GDM1 (cell line): Measurements from ENCODE around the gene BAIAP2L1.
A peak's percentile ranks its signal among the peaks of the same experiment; 100 is the strongest.

Experiments
- DNase-seq: peaks from one replicate; lab custom pipeline; 2025; lab: John Stamatoyannopoulos, UW

Gene BAIAP2L1

DNA sequence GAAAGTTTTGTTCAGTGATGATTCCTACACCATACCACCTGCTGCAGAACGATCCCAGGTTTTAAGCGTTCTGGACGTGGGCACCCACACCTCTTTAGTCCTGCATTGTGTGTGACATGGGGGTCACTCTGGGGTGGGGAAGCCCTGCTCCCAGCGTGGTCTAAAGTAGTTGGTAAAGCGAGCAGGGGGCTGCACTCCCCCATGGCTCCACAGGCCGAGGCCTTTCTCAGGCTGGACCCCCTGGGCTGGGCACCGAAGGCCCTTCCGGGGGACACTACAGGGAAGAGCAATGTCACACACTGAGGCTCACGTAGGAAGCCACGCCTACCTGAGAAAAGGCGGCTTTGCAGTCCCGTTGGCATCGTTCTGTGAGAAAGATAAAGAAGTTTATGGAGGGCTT, 107.1 kb downstream of the BAIAP2L1 start:
- no peak for DNase-seq

DNA sequence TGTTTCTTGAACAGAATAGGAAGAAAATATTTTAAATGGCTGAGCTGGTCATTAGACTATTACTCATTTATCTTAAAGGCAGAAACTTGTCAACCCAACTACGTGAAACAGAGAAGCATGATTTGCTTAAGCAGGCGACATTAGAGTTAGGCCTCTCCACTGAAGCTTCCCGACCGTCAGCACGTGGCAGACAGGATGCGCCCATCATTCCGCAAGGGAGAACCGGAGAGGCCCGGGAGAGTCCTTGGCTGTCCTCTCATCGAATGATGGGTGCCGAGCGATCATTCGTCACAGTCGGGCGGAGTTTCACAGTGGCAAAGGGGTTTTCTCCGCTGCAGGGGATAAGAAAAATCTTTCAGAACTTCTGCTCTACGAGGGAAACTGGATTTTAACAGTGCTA, 107.6 kb downstream of the BAIAP2L1 start:
- no peak for DNase-seq

DNA sequence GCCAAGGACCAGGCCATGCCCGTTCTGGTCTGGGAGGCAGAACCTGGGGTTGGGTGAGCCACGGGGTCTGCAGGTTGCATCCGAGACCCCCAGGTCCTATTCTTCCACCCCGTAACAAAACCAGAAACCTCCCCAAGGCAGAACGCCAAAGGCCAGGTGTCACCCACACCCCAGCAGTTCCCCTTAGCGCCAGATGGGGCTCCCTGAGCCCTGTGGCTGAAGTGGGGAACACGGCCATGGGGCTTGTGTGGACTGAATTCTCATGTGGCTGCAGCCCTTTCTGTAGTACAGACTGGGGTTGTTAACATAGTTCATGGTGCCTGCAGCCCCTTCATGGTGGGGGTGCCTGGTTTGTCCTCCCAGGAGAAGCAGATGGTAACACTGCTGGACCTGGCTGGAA, 109.2 kb downstream of the BAIAP2L1 start:
- DNase-seq, result no peak

DNA sequence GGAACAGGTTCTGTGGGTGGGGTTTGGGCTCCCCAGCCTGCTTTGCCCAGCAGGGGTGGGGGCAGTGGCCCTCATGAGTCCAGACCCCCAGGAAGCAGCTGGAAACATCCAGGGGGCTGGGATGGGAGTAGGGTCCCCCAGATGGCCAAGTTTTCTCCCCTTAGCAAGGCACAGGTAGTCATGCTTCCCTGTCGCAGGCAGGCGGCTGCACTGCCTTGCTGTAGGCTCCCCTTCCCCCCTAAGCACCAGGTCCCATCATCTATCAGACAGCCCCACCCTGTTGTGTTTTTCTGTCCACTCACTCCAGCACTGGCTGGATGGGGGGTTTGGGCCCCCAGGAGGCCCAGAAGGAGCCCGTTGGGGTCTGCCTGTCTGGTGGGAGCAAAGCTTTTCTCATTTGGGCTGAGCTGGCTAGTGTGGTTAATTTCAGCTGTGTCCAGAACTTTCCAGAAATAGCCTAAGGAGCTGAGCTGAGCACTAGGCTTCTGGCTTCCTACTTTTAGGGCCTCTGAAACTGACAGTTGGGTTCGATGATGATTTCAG, 111.5 kb downstream of the BAIAP2L1 start:
- DNase-seq, result no peak

DNA sequence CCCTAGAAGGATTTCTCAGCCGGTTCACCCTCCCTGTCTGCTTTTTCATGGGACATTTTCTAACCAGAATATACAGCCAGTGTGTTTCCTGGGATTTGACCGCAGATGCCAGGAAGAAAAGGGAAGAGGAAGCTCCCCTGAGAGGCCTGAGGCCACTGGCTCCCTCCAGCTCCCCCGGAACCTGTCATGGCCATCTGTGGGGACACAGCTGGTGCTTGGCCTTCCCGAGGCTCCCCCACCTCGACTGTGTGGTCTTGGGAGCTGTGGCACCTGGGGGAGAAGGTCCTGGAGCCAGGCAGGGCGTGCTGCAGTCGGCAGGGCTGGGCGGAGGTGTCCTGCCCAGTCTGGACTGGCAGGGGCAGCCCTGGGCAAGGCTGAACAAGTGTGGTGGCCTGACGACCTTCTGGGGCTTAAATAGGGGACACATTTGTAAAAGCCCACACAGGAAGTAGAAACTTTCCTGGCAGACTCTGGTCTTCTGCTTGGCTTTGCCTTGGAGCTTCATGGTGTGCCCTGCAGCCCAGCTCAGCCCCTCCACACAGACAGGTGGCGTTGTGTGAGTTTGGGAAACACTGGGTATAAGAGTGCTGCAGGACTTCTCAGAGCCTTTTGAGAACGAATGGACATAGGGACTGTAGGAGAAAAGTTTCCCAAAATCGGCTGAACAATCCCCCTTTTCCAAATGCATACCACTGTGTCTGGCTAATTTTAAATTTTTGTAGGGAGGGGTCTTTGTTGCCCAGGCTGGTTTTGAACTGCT, 112.6 kb downstream of the BAIAP2L1 start:
- DNase-seq, result no peak

DNA sequence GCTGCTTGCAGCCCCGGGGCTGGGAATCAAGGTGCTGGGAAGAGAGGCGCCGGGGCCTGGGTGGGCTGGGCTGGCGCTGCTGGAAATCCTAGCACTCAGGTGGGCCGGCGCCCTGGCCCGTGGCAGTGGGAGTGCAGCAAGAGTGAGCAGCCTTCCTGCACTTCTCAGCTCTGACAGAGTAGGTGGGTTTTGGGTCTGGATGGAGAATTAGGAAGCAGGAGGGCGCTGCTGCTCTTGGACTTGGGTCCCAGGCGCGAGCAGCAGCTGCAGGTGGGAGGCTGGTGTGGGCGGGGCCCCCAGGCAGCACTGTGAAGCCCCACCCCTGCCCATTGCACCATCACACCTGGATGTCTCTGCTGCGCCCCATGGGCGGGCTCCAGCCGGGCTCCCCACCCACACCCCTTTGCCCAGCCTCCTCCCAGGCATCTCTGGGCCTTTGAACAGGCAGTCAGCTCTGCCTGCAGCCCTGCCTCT, 113.4 kb downstream of the BAIAP2L1 start:
- DNase-seq, result no peak

DNA sequence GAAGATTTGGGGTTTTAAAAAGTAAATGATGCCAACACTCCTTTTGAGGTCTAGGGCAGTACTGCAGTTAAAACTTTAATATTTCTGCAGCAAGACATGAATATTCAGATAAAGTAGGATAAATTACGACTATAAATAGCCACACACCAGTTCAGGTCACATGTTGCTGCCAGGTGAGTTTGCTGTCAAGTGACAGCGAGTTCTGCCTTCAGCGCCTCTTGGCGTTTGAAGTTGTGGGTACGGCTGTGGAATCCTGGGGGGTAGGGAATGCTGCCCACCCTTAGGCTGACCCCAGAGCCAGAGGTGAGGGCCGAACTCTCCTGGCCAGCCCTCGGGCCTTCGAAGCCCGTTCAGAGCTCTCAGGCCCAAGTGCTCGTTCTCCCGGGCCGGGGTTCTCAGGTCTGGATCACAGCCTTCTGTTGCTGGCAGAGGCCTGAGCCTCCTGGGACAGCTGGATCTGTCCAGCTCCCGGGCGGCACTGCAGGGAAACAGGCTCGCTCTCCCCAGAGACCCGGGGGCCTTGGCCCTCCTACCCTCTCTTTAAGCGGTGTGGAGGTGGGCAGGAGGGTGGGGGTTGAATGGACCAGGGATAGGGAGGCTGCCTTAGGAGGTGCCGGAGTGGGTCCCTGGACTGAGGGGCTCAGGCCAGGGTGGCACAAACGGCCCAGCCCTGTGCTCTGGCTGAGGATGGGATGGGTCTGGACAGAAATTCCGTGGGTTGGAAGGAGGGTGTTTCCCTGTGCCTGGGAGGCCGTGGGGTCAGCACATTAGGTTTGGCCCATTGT, 114.0 kb downstream of the BAIAP2L1 start:
- no peak for DNase-seq

DNA sequence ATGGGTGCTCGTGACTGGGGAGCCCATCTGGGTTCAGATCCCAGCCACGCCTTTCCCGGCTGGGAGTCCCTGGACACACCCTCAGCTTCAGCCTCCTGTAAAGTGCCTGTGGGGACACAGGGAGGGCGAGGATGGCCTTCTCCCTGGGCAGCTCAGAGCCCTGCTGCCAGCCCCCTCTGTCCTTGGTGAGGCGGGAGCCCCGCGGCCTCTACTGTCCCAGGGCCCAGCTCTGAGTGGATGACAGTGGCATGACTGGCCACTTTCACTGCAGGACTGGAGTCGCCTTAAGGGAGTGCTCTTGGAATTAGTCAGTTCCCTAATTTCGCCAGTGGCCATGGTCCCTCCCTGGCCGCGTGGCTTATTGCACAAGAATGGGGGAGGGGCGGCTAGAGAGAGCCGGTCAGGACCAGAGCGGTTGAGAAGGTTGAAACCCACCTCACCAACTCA, 114.8 kb downstream of the BAIAP2L1 start:
- no peak for DNase-seq

DNA sequence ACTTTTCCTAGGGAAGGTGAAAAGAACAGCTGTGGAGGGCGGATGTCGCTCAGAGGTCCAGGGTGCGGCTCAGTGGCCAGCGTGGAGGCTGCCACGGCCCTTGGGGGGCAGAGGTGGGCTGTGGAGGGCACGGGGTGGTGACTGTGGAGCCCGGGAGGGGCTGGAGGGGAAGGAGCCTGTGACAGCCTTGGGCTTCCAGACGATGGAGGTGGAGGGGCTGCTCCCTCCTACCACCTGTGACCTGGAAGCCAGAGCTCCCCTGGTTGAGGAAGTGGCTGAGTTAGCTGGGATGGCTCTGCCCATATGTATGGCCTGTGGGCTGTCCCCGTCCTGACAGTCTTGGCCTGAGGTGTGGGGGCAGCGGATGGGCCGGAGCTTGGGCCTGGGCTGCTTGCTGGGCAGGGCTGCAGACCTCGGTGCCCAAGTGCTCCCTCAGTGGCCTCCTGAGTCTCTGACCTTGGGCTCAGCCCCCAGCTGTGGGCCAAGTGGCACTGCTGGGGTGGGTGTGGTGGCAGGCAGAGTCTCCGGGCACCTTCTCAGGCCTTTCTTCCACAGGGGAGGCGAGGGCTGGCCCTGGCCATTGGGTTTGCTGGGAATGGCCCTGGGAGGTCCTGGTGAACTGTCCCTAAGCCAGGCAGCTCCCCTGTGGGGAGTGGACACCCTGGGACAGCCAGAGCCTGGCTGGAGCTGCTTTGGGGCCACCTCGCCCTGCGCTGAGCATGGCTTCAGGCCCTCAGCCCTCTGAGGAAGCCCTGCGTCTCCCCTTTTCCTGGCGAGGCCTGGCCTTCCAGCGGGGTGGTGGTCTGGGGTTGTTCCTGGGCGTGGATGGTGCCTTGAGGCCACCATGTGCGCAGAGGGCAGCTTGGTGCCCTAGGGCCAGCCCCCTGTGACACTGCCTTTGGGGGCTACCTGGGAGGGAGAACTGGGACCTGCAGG, 115.5 kb downstream of the BAIAP2L1 start:
- DNase-seq, result no peak

DNA sequence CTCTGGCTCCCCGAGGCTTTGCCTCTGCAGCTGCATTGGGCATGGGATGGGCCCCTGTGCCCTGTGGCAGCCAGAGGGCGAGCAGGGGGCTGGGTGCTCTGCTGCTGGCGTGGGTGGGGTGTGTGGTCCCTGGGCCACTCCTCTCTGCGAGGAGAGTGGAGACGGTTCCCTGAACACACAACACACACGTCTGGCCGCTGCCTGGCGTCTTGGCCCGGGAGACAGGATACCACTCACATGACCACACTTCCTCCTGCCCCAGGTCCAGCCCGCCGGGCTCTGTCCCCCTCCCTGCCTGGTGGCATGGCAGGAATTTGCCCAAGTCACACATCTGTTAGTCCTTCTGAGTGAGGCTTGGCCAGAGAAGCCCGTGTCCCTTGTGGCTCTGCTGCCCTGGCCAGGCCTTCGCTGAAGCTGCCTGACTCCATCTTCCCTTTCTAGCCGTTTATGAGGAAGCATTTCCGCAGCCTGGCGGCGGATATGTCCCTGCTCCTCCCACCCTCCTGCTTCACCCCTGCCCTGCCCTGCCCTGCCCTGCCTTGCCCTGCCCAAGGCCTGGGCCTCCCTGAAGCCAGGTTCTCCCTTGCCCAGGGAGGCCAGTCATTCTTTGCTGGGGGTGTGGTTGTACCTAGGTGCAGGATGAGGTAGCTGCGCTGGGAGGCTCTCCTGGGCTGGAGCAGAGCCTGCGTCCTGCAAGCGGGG, 116.4 kb downstream of the BAIAP2L1 start:
- DNase-seq, result peak; percentile 22

DNA sequence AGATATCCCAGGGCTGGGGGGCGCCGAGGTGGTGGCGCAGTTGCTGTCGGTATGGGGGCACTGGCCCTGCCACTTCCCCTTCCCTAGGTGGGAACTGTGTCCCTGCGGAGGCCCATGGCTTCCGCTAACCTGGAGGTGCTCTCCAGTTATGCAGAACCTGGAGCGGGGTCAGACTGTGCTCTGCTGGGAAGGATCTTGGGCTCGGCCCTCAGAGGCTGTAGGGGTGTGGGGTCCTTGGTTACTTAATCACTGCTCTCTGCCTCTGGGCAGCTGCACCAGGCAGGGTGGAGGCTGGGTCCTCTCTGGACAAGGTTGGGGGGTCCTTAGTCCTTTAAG, 117.0 kb downstream of the BAIAP2L1 start:
- no peak for DNase-seq

DNA sequence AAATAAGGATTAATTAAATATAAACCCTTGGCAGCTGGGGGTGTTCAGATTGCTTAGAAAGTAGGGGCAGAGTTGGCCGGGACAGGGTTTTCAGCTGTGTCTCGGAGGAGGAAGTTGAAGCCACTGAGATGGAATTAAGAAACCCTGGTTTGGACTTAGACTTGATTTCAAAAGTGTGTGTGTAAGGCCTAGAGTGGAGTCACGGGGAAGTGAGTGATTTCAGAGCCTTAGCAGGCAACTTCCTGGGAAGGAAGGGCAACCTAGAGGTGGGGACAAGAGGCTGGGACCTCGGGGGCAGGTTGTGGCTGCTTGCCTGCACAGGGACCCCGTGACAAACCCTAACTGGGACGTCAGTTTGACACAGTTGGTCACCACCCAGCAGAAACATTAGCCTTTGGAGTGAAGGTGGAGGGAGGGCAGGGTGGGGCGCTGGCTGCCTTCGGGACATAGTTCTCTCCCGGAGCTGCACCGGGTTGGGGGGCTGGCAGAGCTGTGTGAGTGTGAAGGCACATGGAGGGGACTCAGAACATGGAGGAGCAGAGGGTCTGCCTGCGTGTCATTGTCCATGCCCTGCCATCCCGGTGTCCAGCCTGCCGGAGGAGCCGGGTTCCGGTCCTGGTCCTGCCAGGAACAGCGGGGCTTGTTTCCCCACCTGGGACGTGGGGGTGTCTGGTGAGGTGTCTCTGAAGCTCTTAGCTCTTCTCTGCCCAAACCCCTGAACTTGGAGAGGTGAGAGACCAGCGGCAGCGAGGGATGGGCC, 117.6 kb downstream of the BAIAP2L1 start:
- DNase-seq, result no peak

DNA sequence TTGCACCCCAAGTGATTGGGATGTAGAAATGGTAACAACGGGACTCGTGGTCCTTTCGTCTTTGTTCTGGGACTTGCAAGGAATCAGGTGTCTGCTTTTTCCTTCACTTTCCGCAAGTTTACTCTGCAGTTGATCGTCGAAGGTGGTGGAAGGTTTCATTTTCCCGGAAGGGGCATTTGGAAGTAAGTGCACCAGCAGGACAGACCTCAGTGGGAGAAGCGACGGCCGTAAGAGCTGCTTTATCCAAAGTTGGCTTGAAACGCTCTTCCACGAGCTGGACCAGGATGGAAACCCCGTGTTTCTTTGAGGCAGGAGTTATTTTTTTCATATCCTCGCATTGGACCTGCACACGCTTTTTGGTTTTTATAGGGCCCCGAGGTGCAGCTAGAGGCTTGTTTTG, 118.2 kb downstream of the BAIAP2L1 start:
- DNase-seq, result no peak

DNA sequence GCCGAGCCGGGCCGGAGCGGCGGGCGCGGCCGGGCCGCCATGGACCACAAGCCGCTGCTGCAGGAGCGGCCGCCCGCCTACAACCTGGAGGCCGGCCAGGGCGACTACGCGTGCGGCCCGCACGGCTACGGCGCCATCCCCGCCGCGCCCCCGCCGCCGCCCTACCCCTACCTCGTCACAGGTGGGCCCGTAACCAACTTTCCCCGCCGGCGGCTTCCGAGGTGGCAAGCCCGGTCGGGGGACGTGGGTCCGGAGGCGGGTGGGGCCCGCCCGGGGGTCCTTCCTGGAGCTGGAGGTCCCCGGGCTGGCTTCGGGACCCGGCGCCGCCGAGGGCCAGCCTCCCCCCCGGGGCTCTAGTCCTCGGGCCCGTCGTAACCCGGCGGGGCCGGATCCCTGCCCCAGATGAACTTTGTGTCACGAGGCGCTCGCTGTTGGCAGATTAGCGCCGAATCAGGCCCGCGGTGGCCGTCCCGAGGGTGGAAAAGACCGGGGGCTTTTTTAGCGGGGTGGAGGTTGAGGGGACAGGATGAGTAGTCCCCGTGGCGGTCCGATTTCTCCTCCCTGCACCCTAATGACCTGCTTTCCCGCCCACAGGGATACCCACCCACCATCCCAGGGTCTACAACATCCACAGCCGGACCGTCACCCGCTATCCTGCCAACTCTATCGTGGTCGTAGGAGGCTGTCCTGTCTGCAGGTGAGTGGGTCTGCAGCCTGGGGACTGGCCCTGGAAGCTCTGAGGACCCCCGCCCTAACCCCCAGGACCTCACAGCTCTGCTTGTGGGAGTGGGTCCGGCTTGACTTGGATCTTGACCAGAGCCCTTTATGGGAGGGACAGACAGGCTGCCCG, 118.9 kb downstream of the BAIAP2L1 start:
- no peak for DNase-seq

DNA sequence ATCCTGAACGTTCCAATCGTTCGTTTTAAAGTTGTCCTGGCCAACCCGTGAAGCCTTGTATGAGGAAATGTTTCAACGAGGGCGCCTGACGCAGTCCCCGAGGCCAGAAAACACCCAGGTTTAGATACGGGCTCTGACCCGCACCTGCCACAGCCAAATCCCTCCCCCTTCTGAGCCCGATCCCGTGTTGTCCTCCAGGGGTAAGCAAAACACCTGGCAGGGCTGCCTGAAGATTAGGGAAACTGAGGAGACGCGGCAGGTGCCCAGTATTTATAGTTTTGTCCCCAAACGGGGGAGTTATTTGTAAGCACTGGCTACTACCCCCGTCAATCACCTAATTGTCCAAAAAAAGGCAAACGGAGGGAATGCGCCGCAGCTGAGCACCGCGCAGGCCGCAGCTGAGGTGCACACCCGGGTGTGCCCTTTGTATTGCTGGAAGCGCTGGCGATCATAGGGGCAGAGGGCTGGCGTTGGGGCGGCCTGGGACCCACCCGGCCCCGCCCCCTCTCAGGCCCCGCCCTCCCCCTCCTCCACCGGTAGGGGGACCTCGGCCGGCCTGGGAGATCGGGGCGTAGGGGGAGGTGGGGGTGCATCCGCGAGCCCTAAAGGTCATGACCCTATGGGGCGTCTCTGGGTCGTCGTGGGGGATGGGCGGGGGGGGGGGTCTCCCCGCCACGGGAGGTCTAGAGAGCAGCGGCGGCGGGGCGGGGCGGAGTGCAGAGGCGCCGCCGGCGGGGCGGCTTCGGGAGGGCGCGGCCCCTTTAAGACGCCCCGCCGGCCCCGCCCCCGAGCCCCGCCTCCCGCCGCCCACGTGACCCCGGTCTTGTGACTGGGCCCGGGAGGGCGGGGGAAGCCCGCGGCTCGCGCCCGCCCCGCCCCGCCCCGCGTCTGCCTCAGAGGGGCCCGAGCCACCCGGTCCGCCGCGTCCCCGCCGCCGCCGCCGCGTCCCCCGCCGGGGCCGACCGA, 119.8 kb downstream of the BAIAP2L1 start, which contains the start of gene BRI3:
BRI3 (plus strand) TSS at position 896 of the 966 bp plus-strand sequence. CDS start 110 bp downstream, outside the sequence.
- DNase-seq, result peak; percentile 76

DNA sequence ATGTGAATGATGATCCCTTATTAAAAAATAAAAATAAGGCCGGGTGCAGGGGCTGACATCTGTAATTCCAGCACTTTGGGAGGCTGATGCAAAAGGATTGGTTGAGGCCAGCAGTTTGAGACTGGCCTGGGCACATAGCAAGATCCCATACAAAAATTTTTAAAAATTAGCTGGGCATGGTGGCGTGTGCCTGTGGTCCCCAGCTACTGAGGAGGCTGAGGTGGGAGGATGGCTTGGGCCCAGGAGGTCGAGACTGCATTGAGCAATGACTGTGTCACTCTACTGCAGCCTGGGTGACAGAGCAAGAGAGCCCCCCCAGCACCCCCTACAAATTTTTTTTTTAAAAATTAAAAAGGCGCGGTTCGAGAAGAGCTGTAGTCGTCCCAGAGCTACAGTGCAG, 120.6 kb downstream of the BAIAP2L1 start:
- DNase-seq, result no peak

DNA sequence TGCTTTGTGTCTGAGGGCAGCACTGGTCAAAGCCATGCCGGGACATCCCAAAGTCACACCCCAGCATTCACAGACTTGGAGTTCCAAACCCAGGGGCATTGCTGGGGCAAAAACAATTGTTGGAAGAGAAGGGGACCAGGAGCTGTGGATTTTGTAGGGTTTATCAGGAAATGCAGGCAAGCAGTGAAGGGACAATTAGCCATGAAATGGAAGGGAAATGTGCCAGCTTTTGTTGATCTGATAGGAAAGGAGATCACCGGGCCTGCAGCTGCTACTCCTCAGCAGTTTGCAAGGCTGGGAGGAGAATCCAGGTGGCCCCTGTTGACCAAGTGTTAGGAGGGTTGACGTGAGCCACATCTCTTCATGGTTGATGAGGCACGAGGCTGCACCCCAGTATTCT, 122.0 kb downstream of the BAIAP2L1 start:
- DNase-seq, result no peak

DNA sequence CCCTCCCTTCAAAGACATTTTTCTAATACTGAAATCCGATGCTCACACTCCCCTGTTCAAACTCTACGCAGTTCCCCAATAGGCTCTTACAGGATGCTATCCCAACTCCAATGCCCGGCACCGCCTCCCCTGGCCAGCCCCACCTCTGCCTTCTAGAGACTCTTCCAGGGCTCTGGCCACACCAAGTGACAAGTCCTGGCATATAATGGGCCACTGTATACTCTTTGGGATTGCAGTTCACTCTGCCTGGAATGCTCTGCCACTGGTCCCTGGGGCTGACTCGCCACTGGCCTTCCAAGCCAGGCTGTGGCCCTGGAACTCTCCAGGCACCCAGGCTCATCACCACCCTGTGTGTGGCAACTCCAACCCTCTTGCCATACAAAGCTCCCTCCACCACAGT, 122.5 kb downstream of the BAIAP2L1 start:
- no peak for DNase-seq
